ENCODE measurements around the gene TMEM200A. TPM values are rescaled to one million over a fixed set of nuclear protein-coding genes. Genes with fewer than 3 reads are reported as not detected.

The TMEM200A gene
- polyA plus RNA-seq, 1 donor from 2014 or later, result 31.3 TPM

GRCh38 chr6:130466052-130466747 is 100.4 kb downstream of the TMEM200A start:
- no peak overlapping the region for H3K27ac ChIP-seq (ENCODE audit: low read length)
- H3K27me3 ChIP-seq (ENCODE audit: insufficient read depth, low read depth, low read length), result no peaks in the 10 kb centered on the region
- H4K20me1 ChIP-seq (ENCODE audit: insufficient read depth), result no peaks in the 10 kb centered on the region
- H3K36me3 ChIP-seq (ENCODE audit: insufficient read depth, low read length), result no peaks in the 10 kb centered on the region
- H3K9me3 ChIP-seq (ENCODE audit: low read length), result no peaks in the 10 kb centered on the region
- H2AFZ ChIP-seq (ENCODE audit: low read depth, low read length), result no peak overlapping the region
- H3K9ac ChIP-seq (ENCODE audit: low read length), result no peak overlapping the region
- no peak overlapping the region for H3K4me2 ChIP-seq (ENCODE audit: low read length)
- TF ChIP-seq RAD21 (conservative IDR thresholded peaks at IDR 0.05), result no peak
- TF ChIP-seq EZH2 (IDR thresholded peaks at IDR 0.05; ENCODE audit: borderline replicate concordance, insufficient read depth, low read length, poor library complexity, severe bottlenecking), result no peak
- no peak for TF ChIP-seq POLR2AphosphoS5 (IDR thresholded peaks at IDR 0.05)
- TF ChIP-seq TAF1 (IDR thresholded peaks at IDR 0.05; ENCODE audit: low read depth), result no peak
- TF ChIP-seq, protein P1, sequence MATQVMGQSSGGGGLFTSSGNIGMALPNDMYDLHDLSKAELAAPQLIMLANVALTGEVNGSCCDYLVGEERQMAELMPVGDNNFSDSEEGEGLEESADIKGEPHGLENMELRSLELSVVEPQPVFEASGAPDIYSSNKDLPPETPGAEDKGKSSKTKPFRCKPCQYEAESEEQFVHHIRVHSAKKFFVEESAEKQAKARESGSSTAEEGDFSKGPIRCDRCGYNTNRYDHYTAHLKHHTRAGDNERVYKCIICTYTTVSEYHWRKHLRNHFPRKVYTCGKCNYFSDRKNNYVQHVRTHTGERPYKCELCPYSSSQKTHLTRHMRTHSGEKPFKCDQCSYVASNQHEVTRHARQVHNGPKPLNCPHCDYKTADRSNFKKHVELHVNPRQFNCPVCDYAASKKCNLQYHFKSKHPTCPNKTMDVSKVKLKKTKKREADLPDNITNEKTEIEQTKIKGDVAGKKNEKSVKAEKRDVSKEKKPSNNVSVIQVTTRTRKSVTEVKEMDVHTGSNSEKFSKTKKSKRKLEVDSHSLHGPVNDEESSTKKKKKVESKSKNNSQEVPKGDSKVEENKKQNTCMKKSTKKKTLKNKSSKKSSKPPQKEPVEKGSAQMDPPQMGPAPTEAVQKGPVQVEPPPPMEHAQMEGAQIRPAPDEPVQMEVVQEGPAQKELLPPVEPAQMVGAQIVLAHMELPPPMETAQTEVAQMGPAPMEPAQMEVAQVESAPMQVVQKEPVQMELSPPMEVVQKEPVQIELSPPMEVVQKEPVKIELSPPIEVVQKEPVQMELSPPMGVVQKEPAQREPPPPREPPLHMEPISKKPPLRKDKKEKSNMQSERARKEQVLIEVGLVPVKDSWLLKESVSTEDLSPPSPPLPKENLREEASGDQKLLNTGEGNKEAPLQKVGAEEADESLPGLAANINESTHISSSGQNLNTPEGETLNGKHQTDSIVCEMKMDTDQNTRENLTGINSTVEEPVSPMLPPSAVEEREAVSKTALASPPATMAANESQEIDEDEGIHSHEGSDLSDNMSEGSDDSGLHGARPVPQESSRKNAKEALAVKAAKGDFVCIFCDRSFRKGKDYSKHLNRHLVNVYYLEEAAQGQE (IDR thresholded peaks at IDR 0.05; ENCODE audit: borderline replicate concordance), result no peak
- no peak for TF ChIP-seq MXI1 (conservative IDR thresholded peaks at IDR 0.05; ENCODE audit: poor library complexity, severe bottlenecking)
- TF ChIP-seq, protein P2, sequence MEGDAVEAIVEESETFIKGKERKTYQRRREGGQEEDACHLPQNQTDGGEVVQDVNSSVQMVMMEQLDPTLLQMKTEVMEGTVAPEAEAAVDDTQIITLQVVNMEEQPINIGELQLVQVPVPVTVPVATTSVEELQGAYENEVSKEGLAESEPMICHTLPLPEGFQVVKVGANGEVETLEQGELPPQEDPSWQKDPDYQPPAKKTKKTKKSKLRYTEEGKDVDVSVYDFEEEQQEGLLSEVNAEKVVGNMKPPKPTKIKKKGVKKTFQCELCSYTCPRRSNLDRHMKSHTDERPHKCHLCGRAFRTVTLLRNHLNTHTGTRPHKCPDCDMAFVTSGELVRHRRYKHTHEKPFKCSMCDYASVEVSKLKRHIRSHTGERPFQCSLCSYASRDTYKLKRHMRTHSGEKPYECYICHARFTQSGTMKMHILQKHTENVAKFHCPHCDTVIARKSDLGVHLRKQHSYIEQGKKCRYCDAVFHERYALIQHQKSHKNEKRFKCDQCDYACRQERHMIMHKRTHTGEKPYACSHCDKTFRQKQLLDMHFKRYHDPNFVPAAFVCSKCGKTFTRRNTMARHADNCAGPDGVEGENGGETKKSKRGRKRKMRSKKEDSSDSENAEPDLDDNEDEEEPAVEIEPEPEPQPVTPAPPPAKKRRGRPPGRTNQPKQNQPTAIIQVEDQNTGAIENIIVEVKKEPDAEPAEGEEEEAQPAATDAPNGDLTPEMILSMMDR (IDR thresholded peaks at IDR 0.05; ENCODE audit: poor library complexity, severe bottlenecking), result no peak
- no peak for TF ChIP-seq SMC3 (conservative IDR thresholded peaks at IDR 0.05; ENCODE audit: poor library complexity)
- no peak for TF ChIP-seq EP300 (conservative IDR thresholded peaks at IDR 0.05; ENCODE audit: poor library complexity, severe bottlenecking)
- no peak overlapping the region for H3K4me3 ChIP-seq (ENCODE audit: low read length)
- H3F3A ChIP-seq (ENCODE audit: insufficient read depth, low read length, poor library complexity, severe bottlenecking), result no peaks in the 10 kb centered on the region
- no peaks in the 10 kb centered on the region for H3K79me2 ChIP-seq (replicated peaks; ENCODE audit: insufficient read depth, low read length)
- no peaks in the 10 kb centered on the region for H3K9me2 ChIP-seq (ENCODE audit: insufficient read depth, low read length)

DNA sequence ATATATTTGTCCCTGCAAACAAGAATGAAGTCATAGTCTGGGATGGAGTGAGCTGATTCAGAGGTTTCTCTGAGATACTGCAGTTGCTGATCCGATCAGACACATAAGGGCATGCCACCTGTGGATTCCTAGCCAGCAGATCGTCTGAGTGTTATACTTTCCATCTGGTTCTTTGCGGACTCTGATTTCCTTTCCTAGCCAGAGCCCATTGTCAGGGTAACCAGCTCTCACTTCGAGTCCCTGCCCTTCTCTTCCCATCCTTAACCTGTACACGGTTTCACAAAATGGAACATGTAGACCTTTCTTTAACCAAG is 100.9 kb downstream of the TMEM200A start:
- Histone ChIP-seq H3F3A (ENCODE audit: insufficient read depth, low read length, poor library complexity, severe bottlenecking) (no peaks in the 10 kb centered on the region), H3K9ac (ENCODE audit: low read length) (no peak overlapping the region), H3K4me3 (ENCODE audit: low read length) (no peak overlapping the region), H2AFZ (ENCODE audit: low read depth, low read length) (no peak overlapping the region), H3K27me3 (ENCODE audit: insufficient read depth, low read depth, low read length) (no peaks in the 10 kb centered on the region), H3K9me3 (ENCODE audit: low read length) (no peaks in the 10 kb centered on the region), H4K20me1 (ENCODE audit: insufficient read depth) (no peaks in the 10 kb centered on the region), H3K9me2 (ENCODE audit: insufficient read depth, low read length) (no peaks in the 10 kb centered on the region), H3K36me3 (ENCODE audit: insufficient read depth, low read length) (no peaks in the 10 kb centered on the region), H3K79me2 (replicated peaks; ENCODE audit: insufficient read depth, low read length) (no peaks in the 10 kb centered on the region), H3K4me2 (ENCODE audit: low read length) (no peak overlapping the region), H3K27ac (ENCODE audit: low read length) (no peak overlapping the region)
- TF ChIP-seq MXI1 (conservative IDR thresholded peaks at IDR 0.05; ENCODE audit: poor library complexity, severe bottlenecking), result no peak
- no peak for TF ChIP-seq RAD21 (conservative IDR thresholded peaks at IDR 0.05)
- no peak for TF ChIP-seq EZH2 (IDR thresholded peaks at IDR 0.05; ENCODE audit: borderline replicate concordance, insufficient read depth, low read length, poor library complexity, severe bottlenecking)
- no peak for TF ChIP-seq EP300 (conservative IDR thresholded peaks at IDR 0.05; ENCODE audit: poor library complexity, severe bottlenecking)
- TF ChIP-seq POLR2AphosphoS5 (IDR thresholded peaks at IDR 0.05), result no peak
- TF ChIP-seq SMC3 (conservative IDR thresholded peaks at IDR 0.05; ENCODE audit: poor library complexity), result no peak
- TF ChIP-seq, protein P2 (IDR thresholded peaks at IDR 0.05; ENCODE audit: poor library complexity, severe bottlenecking), result no peak
- TF ChIP-seq, protein P1 (IDR thresholded peaks at IDR 0.05; ENCODE audit: borderline replicate concordance), result no peak
- no peak for TF ChIP-seq TAF1 (IDR thresholded peaks at IDR 0.05; ENCODE audit: low read depth)

Data from neural cell (in vitro differentiated cells).